ENCODE measurements around the gene ERP44.
"Not testable (repeated sequence)": the region's sequence is repeated elsewhere in the genome, so short reads cannot be mapped to it uniquely, and the experiment has no call there.

The ERP44 gene

DNA sequence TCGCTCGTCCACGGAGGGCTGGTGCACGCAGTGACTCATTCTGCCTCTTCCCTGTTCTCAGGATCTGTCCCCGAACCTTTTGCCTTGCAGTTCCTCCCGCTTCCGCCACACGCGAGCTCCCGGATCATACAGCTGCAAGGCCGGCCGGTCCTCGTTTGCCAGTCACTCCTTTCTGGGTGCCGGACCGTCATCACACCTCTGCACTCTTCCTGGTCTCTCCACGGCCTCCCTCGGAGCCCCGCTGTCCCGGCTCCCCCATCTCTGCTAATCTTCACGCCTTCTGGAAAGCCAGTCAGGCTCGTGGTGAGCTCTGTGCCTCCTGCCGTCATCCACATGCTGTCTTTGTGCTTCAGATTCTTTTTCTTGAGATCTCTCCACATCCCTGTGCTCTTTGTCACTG is 100.5 kb downstream of the ERP44 start:
- DNase-seq: no peak

DNA sequence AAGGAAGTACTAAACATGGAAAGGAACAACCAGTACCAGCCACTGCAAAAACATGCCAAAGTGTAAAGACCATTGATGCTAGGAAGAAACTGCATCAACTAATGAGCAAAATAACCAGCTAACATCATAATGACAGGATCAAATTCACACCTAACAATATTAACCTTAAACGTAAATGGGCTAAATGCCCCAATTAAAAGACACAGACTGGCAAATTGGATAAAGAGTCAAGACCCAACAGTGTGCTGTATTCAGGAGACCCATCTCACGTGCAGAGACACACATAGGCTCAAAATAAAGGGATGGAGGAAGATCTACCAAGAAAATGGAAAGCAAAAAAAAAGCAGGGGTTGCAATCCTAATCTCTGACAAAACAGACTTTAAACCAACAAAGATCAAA is 108.3 kb downstream of the ERP44 start:
- not testable (repeated sequence) for DNase-seq

DNA sequence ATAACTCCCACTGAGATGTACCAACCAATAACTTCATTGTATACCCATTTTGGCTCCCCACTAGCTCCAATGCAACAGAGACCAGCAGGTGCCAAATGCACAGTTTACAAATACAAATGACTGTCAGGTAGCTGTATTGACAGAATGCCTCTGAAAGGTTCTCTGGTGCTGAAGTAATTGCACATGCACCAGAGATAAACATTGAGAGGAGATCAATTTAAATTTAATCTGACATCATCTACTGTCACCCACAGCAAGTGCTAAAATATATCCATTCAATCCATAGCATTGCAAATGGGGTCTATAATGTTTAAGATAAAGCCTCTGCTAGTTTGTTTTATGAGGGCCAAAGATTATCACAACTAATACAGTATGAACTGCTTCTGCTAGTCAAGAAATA is 112.2 kb downstream of the ERP44 start:
- DNase-seq: no peak

DNA sequence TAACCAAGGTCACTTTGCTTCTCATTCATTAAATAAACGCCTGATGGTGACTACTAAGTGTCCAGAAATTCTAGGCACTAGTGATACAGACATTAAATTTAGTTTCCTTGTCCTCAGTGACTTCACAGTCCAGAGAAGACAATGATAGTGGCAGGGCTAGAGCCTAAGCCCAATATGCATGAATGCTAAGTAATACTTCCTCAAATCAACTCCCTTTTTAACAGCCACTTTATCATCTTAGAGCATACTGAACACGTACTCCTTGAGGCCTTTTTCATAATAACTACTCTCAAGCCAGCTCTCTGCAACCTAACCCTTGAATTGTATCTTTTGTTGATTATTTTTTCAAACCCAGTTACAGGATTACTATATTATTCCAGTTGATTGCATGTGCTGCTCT is 118.2 kb downstream of the ERP44 start:
- DNase-seq: no peak

DNA sequence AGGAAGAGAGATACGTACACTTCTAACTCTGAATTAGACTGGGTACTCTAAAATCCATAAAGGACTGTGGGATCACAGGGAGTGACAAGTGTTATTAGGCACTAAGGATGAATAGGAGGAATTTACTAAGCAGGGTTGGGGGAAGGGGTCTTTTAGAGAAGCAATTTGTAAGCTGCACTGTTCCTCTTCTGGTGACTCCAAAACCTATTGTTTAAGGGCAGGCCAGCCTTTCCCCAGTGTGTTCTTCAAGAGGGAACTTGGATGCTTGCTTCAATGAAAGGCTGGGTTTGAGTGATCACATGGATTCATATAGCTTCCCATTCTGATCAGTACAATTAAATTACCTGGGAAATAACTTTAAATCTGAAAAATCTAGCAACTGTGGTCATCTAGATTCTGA is 120.6 kb downstream of the ERP44 start:
- DNase-seq: no peak

DNA sequence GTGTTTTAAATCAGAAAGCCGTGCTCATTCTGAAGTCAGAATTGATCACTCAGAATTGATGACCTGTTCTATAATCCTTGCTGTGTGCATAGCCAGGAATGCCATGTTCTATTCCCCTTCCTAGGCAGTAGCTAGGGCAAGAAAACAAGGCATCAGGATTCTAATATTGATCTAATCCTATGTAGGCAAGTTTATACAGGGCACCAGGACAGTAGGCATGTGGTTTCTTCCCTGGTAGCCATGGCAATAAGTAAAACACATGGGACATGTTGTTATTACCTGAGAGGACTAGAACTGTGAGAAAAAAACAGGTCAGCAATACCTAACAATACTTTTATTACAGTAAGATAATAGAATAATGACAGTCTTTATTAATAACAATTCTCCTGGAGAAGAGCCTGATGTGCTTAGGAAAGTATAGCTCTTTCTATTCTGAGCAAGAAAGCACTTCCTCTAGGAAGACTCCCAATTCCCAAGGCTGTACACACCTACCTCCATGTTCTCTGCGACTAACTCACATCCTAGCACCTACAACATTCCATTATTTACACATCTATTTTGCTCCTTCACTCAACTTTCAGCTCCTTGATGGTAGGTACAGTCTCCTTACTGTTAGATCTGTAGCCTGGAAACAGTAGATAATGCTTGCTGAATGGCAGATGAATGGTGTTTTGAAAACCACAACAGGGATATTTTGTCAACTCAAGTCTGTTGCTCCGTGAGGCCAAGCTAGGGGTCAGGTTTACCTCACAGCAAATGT is 121.6 kb downstream of the ERP44 start:
- no peak for DNase-seq

DNA sequence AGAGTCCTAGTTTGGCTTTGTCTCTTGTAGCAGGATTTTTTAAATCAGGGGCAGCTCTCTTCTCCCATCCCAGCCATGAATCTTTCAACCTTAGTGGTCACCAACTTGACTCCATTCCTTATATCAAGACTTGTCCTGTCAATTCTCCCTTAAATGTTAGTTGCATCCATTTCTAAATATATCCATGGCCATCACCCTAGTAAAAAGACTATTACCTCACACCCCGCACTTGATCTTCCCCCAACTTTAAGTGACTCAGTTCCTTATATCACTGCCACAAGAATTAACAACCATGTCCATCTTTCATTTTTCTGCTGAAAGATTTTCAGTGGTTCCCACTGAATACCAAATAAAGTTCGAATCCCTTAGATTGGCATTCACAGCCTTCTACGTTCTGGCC is 125.3 kb downstream of the ERP44 start:
- no peak for DNase-seq

DNA sequence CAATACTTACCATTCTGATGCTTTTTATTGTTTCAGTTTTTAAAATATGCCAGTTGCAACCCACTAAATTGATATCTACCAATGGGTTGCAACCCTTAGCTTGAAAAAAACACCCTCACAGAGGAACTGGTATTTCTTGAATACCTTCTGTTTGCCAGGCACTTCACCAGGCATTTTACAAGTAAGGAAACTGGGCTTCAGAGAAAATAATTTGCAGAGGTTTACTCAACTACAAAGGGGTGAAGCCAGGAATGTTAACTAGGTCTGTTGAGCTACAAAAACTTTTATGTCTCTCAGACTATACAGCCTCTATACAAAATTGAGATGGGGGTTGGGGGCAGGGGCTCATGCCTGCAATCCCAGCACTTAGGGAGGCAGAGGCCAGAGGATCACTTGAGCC is 127.4 kb downstream of the ERP44 start:
- DNase-seq: no peak

DNA sequence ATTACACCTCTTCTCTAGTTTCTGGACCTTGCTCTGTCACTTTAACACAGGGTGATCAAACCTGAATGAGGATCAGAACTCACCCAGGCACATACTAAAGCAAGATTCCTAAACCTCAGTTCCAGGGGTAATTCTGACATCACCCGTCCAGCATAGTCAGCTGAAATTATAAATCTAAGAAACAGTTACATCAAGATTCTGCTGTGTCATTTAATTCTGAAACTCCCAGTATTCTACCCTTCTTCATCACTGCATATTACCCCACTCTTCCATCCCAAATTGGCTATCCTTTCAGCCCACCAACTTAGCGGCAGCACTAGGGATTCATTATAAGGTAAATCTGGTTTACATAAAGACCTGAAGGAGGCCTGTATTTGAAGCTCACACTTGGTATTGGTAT is 128.3 kb downstream of the ERP44 start:
- DNase-seq: no peak

DNA sequence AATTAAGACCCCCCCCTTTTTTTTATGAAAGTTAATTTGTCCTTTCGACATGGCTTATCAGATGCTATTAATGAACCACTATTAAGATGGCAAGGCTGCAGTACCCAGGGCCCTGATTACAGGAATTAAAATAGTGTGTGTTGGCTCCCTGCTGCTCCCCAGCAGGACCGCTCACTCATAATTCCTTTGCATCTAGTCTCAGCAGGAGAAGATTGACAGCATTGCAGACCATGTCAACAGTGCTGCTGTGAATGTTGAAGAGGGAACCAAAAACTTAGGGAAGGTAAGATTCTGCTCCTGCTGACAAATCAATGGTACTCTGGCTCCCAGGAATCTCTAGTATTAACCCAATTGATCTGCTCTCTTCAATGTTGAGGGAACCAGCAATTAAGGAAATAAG is 131.3 kb downstream of the ERP44 start:
- DNase-seq: no peak

DNA sequence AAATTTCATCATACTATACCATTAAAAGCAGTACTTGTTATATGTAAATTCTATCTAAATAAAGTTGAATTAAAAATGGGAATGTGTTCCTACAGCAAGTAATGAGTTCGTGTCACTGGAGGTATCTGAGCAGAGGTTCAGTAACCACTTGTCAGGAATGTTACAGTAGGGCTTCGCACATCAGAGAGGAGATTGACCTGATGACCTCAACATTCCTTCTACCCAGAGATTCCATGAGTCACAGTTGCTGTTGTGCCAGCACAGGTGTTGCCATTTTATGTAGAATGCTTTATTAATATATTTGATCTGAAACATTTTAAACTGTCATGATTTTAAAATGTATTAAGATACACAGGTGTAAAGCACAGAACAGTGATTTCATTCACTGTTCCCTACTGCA is 132.1 kb downstream of the ERP44 start:
- no peak for DNase-seq

DNA sequence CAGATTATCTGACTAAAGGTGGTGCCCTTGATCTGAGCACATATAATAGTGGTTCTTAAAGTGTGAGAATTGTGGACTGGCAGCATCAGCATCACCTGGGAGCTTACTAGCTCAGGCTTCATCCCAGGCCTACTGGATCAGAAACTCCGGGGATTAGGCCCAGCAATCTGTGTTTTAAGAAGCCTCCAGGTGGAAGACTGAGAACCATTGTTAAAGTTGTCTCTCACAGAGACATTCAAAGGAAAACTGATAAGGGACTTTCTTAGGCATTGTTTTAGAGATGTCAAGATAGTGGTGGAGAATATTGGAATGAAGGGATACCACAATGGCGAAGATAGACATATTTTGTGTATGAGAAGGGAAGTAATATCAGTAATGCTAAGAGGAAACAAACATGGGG is 132.8 kb downstream of the ERP44 start:
- DNase-seq: no peak

DNA sequence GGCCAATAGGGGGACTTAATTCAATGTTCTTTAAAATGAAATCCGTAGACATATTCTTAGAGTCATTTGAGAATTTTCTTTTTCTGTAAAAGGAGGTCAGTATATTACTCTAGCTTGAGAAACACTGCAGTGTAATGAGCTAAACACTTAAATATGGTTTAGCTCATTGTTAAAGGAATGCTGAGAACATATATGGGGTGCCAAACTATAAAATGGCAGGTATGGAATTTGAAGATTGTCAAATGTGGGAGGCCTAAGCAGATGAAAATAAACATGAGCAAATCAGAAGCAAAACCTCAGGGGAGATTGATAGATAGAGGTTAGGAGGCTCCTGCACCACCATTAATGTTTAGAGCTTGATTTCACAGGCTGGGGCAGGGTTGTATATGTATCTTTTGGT is 134.5 kb downstream of the ERP44 start:
- DNase-seq: no peak

DNA sequence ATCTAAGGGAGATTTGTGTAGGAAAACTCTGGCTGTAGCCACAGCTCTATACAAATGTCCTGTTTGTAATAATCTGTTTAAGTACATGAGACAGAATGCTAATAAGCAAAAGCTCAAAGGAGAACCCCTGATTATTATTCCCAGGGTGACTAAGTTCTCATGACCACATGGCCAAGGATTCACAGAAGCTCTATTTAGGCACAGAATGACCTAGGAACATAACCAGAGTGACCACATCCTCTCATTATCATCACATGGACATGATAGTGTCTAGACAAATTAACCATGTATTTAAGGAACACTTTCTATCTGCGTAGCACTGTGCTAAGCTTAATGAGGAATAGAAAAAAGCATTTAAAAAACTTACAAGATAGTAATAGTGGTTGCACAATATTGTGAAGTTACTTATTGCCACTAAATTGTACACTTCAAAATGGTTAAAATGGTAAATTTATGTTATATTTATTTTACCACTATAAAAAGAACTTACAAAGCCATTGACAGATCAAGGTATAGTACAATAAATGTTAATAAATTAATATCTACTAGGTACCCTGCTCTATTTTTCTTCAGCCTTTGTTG is 136.0 kb downstream of the ERP44 start:
- no peak for DNase-seq

DNA sequence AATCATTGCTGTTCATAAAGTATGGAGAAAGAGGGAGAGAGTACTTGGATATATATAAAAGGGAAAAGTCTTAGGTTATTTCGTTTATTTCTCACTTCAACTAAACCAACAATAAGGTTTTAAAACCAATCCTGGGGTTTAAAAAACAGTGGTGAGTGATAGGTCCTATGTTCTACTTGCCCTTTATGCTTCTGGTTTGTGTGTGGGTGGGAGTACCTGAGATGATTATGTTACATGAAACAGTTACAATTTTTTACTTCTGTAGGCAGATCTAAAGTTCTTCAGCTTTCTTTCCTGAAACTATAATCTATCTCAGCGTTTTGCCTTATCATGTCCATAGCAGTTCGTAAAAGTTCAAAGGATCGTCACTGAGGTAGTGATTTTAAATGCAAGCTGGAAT is 143.2 kb downstream of the ERP44 start:
- DNase-seq: no peak

DNA sequence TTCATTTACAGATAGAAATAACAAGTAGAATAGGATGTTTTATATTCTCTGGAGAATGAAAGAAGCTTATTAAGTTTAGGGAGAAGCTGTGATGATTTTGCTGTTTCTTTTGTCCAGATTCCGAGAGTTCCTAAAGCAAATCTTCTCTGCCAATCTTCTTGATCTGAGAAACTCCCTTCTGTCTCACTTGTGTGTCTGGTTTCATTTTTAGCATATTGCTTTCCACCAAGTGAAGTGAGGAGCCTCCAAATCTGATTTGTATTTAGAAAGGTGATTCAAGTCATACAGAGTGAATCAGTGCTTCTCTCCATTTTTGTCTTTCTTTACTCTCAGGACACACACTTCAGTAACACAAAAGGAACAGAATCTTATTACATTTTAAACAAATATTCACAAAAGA is 144.0 kb downstream of the ERP44 start:
- no peak for DNase-seq

DNA sequence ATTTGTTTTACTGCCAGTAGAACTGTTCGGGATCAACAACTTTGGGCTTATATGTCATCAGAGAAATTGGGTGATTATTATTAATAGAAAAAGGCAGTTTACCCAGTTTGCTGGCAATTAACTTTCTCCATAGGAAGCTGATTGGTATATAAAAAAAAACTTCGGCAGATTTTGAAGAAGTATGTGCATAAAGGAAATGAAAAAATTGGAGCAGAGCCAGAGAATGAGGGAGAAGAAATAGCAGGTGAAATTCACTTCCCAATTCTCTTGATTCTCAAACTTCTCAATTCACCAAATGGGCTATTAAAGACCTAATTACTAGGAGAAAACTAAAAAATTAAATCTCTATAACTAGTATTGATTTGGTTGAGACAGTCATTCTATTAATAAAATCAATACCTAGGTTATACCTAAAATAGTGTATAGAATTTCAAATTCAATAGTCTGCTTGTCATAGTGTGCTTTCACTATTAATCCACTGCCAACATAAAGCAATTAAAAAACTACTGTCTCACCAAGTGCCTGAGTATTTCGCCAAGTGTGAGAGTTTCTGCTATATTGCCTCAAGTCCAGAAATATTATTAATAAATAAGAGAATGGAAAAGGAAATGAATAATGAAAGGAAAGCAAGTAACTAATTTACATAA is 144.8 kb downstream of the ERP44 start:
- no peak for DNase-seq

DNA sequence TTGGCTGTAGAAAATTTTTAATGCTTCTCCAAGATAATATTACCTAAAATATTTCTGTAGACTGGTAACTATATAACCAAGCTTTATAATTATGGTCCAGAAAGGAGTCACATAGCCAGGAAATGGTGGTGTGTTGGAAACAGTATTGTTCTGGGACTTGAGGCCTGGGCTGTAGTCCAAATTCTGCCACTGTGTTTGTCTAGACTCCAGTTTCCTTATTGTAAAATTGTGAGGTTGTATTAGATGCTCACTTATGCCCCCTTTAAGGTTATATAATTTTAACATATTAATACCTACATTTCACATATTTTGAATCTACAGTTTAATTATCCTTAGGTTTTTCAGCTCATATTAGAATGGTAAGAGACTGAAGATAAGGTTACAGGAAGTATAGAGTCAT is 149.9 kb downstream of the ERP44 start:
- DNase-seq: no peak

DNA sequence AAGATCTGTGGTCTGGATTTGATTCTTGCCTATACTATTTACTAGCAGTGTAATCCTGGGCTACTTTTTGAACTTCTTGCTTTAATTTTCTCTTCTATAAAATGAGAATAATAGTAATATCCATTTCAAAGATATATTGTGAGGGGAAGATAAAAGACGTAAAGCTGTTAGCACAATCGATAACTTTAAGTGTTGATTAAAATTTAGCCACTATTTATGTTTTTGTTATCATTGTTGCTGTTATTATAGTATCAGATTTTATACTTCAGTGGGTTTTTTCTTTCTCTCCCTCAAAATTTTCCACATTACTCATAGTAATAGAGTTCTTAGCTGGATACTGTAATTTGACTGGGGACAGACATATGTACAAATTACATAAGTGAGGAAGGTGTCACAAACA is 150.3 kb downstream of the ERP44 start:
- no peak for DNase-seq

DNA sequence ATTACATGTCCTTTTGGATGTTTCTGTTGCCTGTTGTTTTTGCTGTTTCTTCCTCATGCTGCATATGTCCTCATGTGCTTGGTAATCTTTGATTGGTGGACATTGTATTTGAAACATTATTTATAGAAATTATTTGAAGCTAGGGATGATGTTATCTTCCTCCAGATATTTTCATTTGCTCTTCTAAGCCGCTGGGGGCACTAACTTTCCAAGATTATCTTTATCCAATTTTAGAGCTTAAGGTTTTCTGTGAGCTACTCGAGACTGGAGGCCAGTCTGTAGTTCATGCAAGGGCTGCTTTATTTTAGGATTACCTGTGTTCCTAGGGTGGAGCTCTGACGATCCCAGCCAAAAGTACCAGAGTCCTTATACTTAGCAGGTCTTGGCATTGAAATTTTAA is 151.4 kb downstream of the ERP44 start:
- DNase-seq: no peak

DNA sequence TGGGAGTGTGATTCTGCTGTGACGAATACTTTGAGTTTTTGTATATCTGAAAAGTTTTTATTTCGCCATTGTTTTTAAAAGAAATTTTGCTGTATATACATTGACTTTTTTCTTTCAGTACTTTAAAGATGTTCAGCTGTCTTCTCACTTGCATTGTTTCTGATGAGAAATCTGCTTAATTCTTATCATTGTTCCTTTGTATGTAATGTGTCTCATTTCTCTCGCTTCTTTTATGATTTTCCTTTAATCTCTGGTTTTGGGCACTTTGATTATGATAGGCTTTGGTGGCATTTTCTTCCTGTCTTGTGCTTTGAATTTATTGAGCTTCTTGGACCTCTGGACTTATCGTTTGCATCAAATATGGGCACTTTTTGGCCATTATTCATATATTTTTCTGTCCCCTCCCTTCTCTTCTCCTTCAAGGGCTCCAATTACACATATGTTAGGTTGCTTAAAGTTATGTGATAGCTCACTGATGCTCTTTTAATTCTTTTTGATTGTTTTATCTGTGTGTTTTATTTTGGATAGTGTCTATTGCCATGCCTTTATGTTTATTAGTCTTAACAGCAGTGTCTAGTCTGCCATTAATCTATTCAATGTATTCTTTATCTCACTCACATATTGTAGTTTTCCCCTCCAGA is 161.7 kb downstream of the ERP44 start:
- DNase-seq: no peak

DNA sequence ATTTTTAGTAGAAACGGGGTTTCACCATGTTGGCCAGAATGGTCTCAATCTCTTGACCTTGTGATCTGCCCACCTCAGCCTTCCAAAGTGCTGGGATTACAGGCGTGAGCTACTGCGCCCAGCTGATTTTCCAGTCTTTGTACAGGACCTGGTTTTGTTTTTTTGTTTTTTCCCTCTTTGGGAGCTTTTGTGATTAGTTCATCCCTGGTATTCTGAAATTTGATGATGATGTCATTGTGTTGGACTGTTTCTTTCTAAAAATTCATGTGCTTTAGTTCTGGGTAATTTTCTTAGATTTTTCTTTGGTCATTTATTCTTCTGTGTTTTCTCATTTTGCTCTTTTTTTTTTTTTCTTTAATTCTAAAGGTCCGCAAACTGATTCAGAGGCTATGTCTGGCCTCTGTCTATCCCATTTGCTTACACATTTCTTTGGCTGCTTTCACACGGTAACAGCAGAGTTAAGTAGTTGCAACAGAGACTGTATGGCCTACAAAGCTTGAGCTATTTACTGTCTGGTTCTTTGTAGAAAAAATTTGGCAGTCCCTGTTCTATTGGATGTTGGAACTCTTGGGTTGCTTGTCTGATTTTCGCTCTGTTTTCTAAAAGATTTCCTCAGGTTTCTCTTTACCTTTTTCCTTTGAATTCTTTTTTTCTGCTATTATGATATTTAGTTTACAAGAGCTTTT is 167.5 kb downstream of the ERP44 start:
- no peak for DNase-seq

DNA sequence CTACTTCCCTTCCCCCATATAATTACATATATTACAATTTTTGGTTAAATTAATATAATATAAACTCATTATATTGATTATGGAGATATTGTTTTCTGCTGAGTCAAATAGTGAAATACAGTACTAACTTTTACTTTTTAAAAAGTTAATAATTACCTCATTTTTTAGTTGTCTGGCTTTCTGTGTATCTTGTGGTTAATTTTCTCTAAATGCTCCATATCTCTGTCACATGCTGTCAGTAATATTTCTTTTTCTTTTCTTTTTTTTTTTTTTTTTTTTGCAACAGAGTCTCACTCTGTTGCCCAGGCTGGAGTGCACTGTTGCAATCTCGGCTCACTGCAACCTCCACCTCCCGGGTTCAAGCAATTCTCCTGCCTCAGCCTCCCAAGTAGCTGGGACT is 169.1 kb downstream of the ERP44 start:
- no peak for DNase-seq
